Kidney epithelial cell (primary cell): ENCODE results near the gene ABLIM3. TPM values are rescaled to one million over a fixed set of nuclear protein-coding genes. Genes with fewer than 3 reads are reported as not detected.

Experiments used
- DNase-seq: peaks from one replicate; pipeline ENCODE4 v3.0.0-alpha.2; 2010; ENCODE audit warnings: low read depth
- H3K27me3 ChIP-seq: 2 replicates; pipeline ENCODE4 v1.6.0; 2011; ENCODE audit warnings: low read length; ENCODE audit not compliant: control insufficient read depth, insufficient read depth
- H3K36me3 ChIP-seq: 2 replicates; pipeline ENCODE4 v1.5.1; 2011; ENCODE audit warnings: low read length; ENCODE audit not compliant: control insufficient read depth, insufficient read depth
- H3K4me3 ChIP-seq: 2 replicates; pipeline ENCODE4 v1.5.1; 2011; ENCODE audit warnings: low read depth, mild to moderate bottlenecking, control low read depth, low read length
- CTCF ChIP-seq: IDR thresholded peaks from 2 replicates; pipeline ENCODE4 v1.5.1; 2011; ENCODE audit warnings: mild to moderate bottlenecking, moderate library complexity, low read length, control low read depth, inconsistent platforms; ENCODE audit not compliant: insufficient read depth, poor library complexity, severe bottlenecking
- total RNA-seq: library from RNA; depleted of rRNA; stranded (reverse); fragments of >200 nt; gene quantifications from 2 replicates; pipeline ENCODE4 v1.2.3, GENCODE V29; 2015

Gene ABLIM3
- total RNA-seq, 1 donor from 2014 or later: 35.2 TPM

GRCh38 chr5:149151717-149152116 is 10.4 kb downstream of the ABLIM3 start:
- Histone ChIP-seq H3K27me3 (no peaks in the 10 kb centered on the region), H3K36me3 (no peaks in the 10 kb centered on the region), H3K4me3 (no peak overlapping the region)
- peak; percentile 41 for TF ChIP-seq CTCF
- DNase-seq: no peak

- H3K4me3 ChIP-seq: no peak overlapping the region
These were observed 11.0 kb downstream of the ABLIM3 start for GRCh38 chr5:149152317-149152746.

GRCh38 chr5:149153193-149153750 is 12.0 kb downstream of the ABLIM3 start:
- TF ChIP-seq CTCF: no peak
- no peak for DNase-seq
- no peak overlapping the region for H3K4me3 ChIP-seq
- no peaks in the 10 kb centered on the region for H3K27me3 ChIP-seq
- no peaks in the 10 kb centered on the region for H3K36me3 ChIP-seq

More at GRCh38 chr5:149152317-149152746, 11.0 kb downstream of the ABLIM3 start:
- Histone ChIP-seq H3K27me3 (no peaks in the 10 kb centered on the region), H3K36me3 (no peaks in the 10 kb centered on the region)
- no peak for DNase-seq
- no peak for TF ChIP-seq CTCF

GRCh38 chr5:149153751-149154610 is 12.7 kb downstream of the ABLIM3 start:
- TF ChIP-seq CTCF: no peak
- DNase-seq: no peak
- Histone ChIP-seq H3K36me3 (no peaks in the 10 kb centered on the region), H3K4me3 (no peak overlapping the region), H3K27me3 (no peaks in the 10 kb centered on the region)

GRCh38 chr5:149154650-149155049 is 13.4 kb downstream of the ABLIM3 start:
- H3K36me3 ChIP-seq: no peaks in the 10 kb centered on the region
- no peak for TF ChIP-seq CTCF
- DNase-seq: no peak
- no peaks in the 10 kb centered on the region for H3K27me3 ChIP-seq
- H3K4me3 ChIP-seq: no peak overlapping the region
